Endodermal cell (in vitro differentiated cells): ENCODE results near the gene HAUS7. TPM values are rescaled to one million over a fixed set of nuclear protein-coding genes. Genes with fewer than 3 reads are reported as not detected.

Source experiments
- DNase-seq: peaks from one replicate; pipeline ENCODE4 v3.0.0-alpha.2; 2017
- H3K27ac ChIP-seq: 2 replicates; pipeline ENCODE4 v1.5.1; 2013; ENCODE audit warnings: mild to moderate bottlenecking, low read depth, low read length, moderate library complexity
- H3K27me3 ChIP-seq: 2 replicates; pipeline ENCODE4 v1.6.1; 2013; ENCODE audit warnings: mild to moderate bottlenecking, low read length, moderate library complexity; ENCODE audit not compliant: insufficient read depth, control insufficient read depth, poor library complexity, severe bottlenecking
- H3K36me3 ChIP-seq: 2 replicates; pipeline ENCODE4 v1.7.0; 2013; ENCODE audit warnings: mild to moderate bottlenecking, low read length, moderate library complexity; ENCODE audit not compliant: control insufficient read depth, insufficient read depth
- H3K4me1 ChIP-seq: one replicate; pipeline ENCODE4 v1.7.0; 2013; ENCODE audit warnings: low read length; ENCODE audit not compliant: control insufficient read depth, insufficient read depth
- H3K4me3 ChIP-seq: 2 replicates; pipeline ENCODE4 v1.5.1; 2013; ENCODE audit warnings: mild to moderate bottlenecking, low read length, moderate library complexity
- H3K9ac ChIP-seq: 2 replicates; pipeline ENCODE4 v1.6.1; 2013; ENCODE audit warnings: mild to moderate bottlenecking, low read length, moderate library complexity; ENCODE audit not compliant: poor library complexity, severe bottlenecking; ENCODE audit errors: extremely low read depth
- H3K9me3 ChIP-seq: 2 replicates; pipeline ENCODE4 v1.6.1; 2013; ENCODE audit warnings: mild to moderate bottlenecking, low read length, moderate library complexity; ENCODE audit not compliant: control insufficient read depth
- H3K27ac Mint-ChIP-seq: 2 replicates; pipeline ENCODE4 v1.8.0; 2020; ENCODE audit warnings: mixed read lengths
- H3K27me3 Mint-ChIP-seq: 2 replicates; pipeline ENCODE4 v1.8.0; 2021; ENCODE audit warnings: mild to moderate bottlenecking, mixed read lengths; ENCODE audit not compliant: insufficient read depth
- H3K36me3 Mint-ChIP-seq: 2 replicates; pipeline ENCODE4 v1.8.0; 2020; ENCODE audit warnings: low read depth, mixed read lengths
- H3K4me1 Mint-ChIP-seq: 2 replicates; pipeline ENCODE4 v1.8.0; 2020; ENCODE audit warnings: mixed read lengths
- H3K4me3 Mint-ChIP-seq: 2 replicates; pipeline ENCODE4 v1.8.0; 2020; ENCODE audit warnings: mild to moderate bottlenecking, moderate library complexity, mixed read lengths
- H3K9me3 Mint-ChIP-seq: 2 replicates; pipeline ENCODE4 v1.8.0; 2020; ENCODE audit warnings: mild to moderate bottlenecking, mixed read lengths
- CTCF ChIP-seq: fragments of 200-600 bp; sonication (generic); conservative IDR thresholded peaks from 2 replicates; pipeline ENCODE4 v1.5.0; 2021; ENCODE audit warnings: antibody characterized with exemption, mild to moderate bottlenecking
- WGBS, 2 experiments: methylation state at CpG; one replicate each; pipeline versions ENCODE4 v1.1.5 to v1.1.7; 2013; ENCODE audit warnings: missing lambda C conversion rate in 2 of 2, mixed read lengths in 1 of 2; ENCODE audit not compliant: insufficient coverage in 1 of 2, insufficient read length in 1 of 2; 5-methylcytosine and 5-hydroxymethylcytosine counted together
- total RNA-seq, 2 donors: library from RNA; stranded (reverse); fragmentation: NEBNext Ultra II Directional in 1 of 2; extraction: Animal tissue kit (Norgen Biotek cat#: 25700) in 1 of 2; gene quantifications; 2 replicates in 1 of 2; 3 replicates in 1 of 2; pipeline ENCODE4 v1.2.1, GENCODE V29; 2021

HAUS7 gene
- total RNA-seq, 2 donors from 2014 or later = 28.7 to 30.9 TPM

GRCh38 chrX:153494061-153494460 lies 23.7 kb upstream of the HAUS7 start:
- no peak for DNase-seq
- no peak overlapping the region for H3K27ac ChIP-seq
- no peak for TF ChIP-seq CTCF
- 85 to 100% methylated on average over 1 to 9 of the region's 12 CpGs for WGBS, 2 experiments
- no peak overlapping the region for H3K27ac Mint-ChIP-seq
- no peak overlapping the region for H3K4me3 Mint-ChIP-seq
- peaks cover 48% of the 10 kb centered on the region for H3K9me3 Mint-ChIP-seq
- no peak overlapping the region for H3K4me3 ChIP-seq
- H3K27me3 Mint-ChIP-seq = no peaks in the 10 kb centered on the region
- H3K4me1 Mint-ChIP-seq = no peaks in the 10 kb centered on the region
- no peaks in the 10 kb centered on the region for H3K4me1 ChIP-seq
- H3K36me3 Mint-ChIP-seq = no peaks in the 10 kb centered on the region
- H3K9me3 ChIP-seq = no peaks in the 10 kb centered on the region
- no peaks in the 10 kb centered on the region for H3K36me3 ChIP-seq
- no peak overlapping the region for H3K9ac ChIP-seq
- no peaks in the 10 kb centered on the region for H3K27me3 ChIP-seq

GRCh38 chrX:153493085-153493484 lies 22.7 kb upstream of the HAUS7 start:
- no peaks in the 10 kb centered on the region for H3K27me3 ChIP-seq
- Mint-ChIP-seq H3K36me3 (no peaks in the 10 kb centered on the region), H3K27me3 (no peaks in the 10 kb centered on the region), H3K4me1 (no peaks in the 10 kb centered on the region), H3K4me3 (no peak overlapping the region), H3K27ac (no peak overlapping the region), H3K9me3 (peaks cover 45% of the 10 kb centered on the region)
- no peaks in the 10 kb centered on the region for H3K9me3 ChIP-seq
- no peak for DNase-seq
- H3K4me3 ChIP-seq = no peak overlapping the region
- H3K9ac ChIP-seq = no peak overlapping the region
- TF ChIP-seq CTCF = no peak
- 86 to 95% methylated on average over 7 to 11 of the region's 11 CpGs for WGBS, 2 experiments
- H3K27ac ChIP-seq = no peak overlapping the region
- H3K36me3 ChIP-seq = no peaks in the 10 kb centered on the region
- no peaks in the 10 kb centered on the region for H3K4me1 ChIP-seq

- no peak overlapping the region for H3K27ac ChIP-seq
- no peak overlapping the region for H3K9ac ChIP-seq
- WGBS, 2 experiments = 93% methylated on average over 11 of the region's 12 CpGs; no CpG with 5 or more reads in 1 of the 2 experiments
- H3K27me3 Mint-ChIP-seq = no peaks in the 10 kb centered on the region
- no peaks in the 10 kb centered on the region for H3K36me3 ChIP-seq
- no peak for DNase-seq
- H3K27ac Mint-ChIP-seq = no peak overlapping the region
- H3K36me3 Mint-ChIP-seq = no peaks in the 10 kb centered on the region
- no peak overlapping the region for H3K4me3 ChIP-seq
- H3K9me3 Mint-ChIP-seq = peaks cover 44% of the 10 kb centered on the region
- no peaks in the 10 kb centered on the region for H3K9me3 ChIP-seq
- H3K4me1 Mint-ChIP-seq = no peaks in the 10 kb centered on the region
- TF ChIP-seq CTCF = no peak
- H3K4me1 ChIP-seq = no peaks in the 10 kb centered on the region
- no peaks in the 10 kb centered on the region for H3K27me3 ChIP-seq
- no peak overlapping the region for H3K4me3 Mint-ChIP-seq
These were observed 22.2 kb upstream of the HAUS7 start for GRCh38 chrX:153492543-153492942.
